CD4-positive, alpha-beta memory T cell (primary cell): ENCODE data around the gene ANKRD6. TPM values are rescaled to one million over a fixed set of nuclear protein-coding genes. Genes with fewer than 3 reads are reported as not detected.

Source experiments
- CTCF ChIA-PET: fragments of 350-600 bp; sonication (Branson Sonifier 250); formaldehyde crosslinking; loops from one replicate; lab custom pipeline; 2021; ENCODE audit warnings: inconsistent platforms; ENCODE audit not compliant: partially characterized antibody; lab: Charles Lee
- POLR2A ChIA-PET: fragments of 350-600 bp; sonication (Branson Sonifier 250); formaldehyde crosslinking; loops from one replicate; lab custom pipeline; 2021; ENCODE audit not compliant: partially characterized antibody; lab: Charles Lee
- DNase-seq, 5 donors: peaks; one replicate each; pipeline versions ENCODE4 v3.0.0 to v3.0.0-alpha.2; 2020 to 2022; ENCODE audit warnings: mixed read lengths in 1 of 5
- H3K27ac ChIP-seq: one replicate; pipeline ENCODE4 v1.7.0; 2013; ENCODE audit warnings: low read depth, low read length
- H3K27me3 ChIP-seq: 2 replicates; pipeline ENCODE4 v1.7.0; 2013; ENCODE audit warnings: mild to moderate bottlenecking, low read length, moderate library complexity; ENCODE audit not compliant: insufficient read depth
- H3K36me3 ChIP-seq: 2 replicates; pipeline ENCODE4 v1.7.0; 2013; ENCODE audit warnings: mild to moderate bottlenecking, low read length, moderate library complexity; ENCODE audit not compliant: insufficient read depth
- H3K4me1 ChIP-seq: 2 replicates; pipeline ENCODE4 v1.7.0; 2013; ENCODE audit warnings: mild to moderate bottlenecking, low read length, moderate library complexity; ENCODE audit not compliant: insufficient read depth
- H3K4me3 ChIP-seq, 2 donors: one replicate each; pipeline ENCODE4 v1.7.0; 2013; ENCODE audit warnings: low read length in 2 of 2, mild to moderate bottlenecking in 1 of 2
- H3K9me3 ChIP-seq, 2 donors: one replicate each; pipeline ENCODE4 v1.7.0; 2013; ENCODE audit warnings: low read length in 2 of 2, control low read depth in 1 of 2; ENCODE audit not compliant: control insufficient read depth in 1 of 2
- H3K27ac Mint-ChIP-seq, 7 donors: one replicate each; pipeline ENCODE4 v1.8.0; 2020 to 2021; ENCODE audit warnings: mixed read lengths in 7 of 7, mild to moderate bottlenecking in 6 of 7, inconsistent platforms in 3 of 7, moderate library complexity in 3 of 7
- H3K27me3 Mint-ChIP-seq, 2 donors: one replicate each; pipeline ENCODE4 v1.8.0; 2020 to 2021; ENCODE audit warnings: mixed read lengths in 2 of 2
- H3K36me3 Mint-ChIP-seq, 2 donors: one replicate each; pipeline ENCODE4 v1.8.0; 2020 to 2021; ENCODE audit warnings: mixed read lengths in 2 of 2, inconsistent platforms in 1 of 2, mild to moderate bottlenecking in 1 of 2
- H3K4me1 Mint-ChIP-seq, 4 donors: one replicate each; pipeline ENCODE4 v1.8.0; 2020 to 2021; ENCODE audit warnings: mixed read lengths in 4 of 4, mild to moderate bottlenecking in 1 of 4
- H3K4me3 Mint-ChIP-seq, 8 donors: one replicate each; pipeline ENCODE4 v1.8.0; 2020 to 2021; ENCODE audit warnings: mixed read lengths in 8 of 8, mild to moderate bottlenecking in 7 of 8, moderate library complexity in 6 of 8, inconsistent platforms in 3 of 8
- H3K9me3 Mint-ChIP-seq, 8 donors: one replicate each; pipeline ENCODE4 v1.8.0; 2020 to 2021; ENCODE audit warnings: mixed read lengths in 8 of 8, mild to moderate bottlenecking in 5 of 8, inconsistent platforms in 3 of 8, moderate library complexity in 1 of 8
- intact Hi-C: fragments of 100-400 bp; cut with micrococcal nuclease; formaldehyde crosslinking; loops from one replicate; pipeline ENCODE4 v1.15.1; 2023
- polyA plus RNA-seq, 2 donors: library from polyadenylated mRNA; unstranded; fragments of 300-500 nt; fragmentation: Illumina TruSeq; gene quantifications; one replicate each; pipeline ENCODE4 v1.2.3, GENCODE V29; 2021
- total RNA-seq, 2 experiments: library from RNA; stranded (reverse); gene quantifications; one replicate each; pipeline ENCODE4 v1.2.3, GENCODE V29; 2021

Gene ANKRD6
- total and polyA plus RNA-seq, 4 experiments from 2014 or later: 2.8 to 5.8 (median 4.3) TPM

DNA sequence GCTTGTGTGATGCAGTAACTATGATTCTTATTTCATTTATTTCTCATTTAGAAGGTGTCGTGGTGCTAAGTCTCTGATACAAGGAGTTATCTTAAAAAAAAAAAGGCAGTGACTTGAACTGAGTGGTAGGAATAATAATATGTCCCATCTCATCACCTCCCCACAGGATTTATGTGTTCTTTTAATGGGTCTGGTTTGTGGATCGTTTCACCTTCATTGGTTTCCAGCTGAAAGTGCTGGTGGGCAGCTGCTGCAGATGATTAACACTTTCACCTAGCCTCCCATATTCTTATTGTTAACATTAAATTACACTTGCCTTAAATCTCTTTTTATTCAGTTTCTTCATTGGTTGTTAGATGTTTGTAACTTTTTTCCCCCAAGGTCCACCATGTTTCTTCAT, 68.8 kb downstream of the ANKRD6 start:
- Mint-ChIP-seq H3K36me3 (no peaks in the 10 kb centered on the region), H3K27me3 (no peaks in the 10 kb centered on the region), H3K27ac (no peak overlapping the region), H3K4me1 (no peaks in the 10 kb centered on the region), H3K9me3 (no peaks in the 10 kb centered on the region), H3K4me3 (no peak overlapping the region)
- H3K27ac ChIP-seq: no peak overlapping the region
- intact Hi-C loops: no loop called here
- DNase-seq: no peak
- no peaks in the 10 kb centered on the region for H3K36me3 ChIP-seq
- no peak overlapping the region for H3K4me3 ChIP-seq
- ChIA-PET CTCF (no interaction called here), POLR2A (no interaction called here)
- no peaks in the 10 kb centered on the region for H3K27me3 ChIP-seq
- no peaks in the 10 kb centered on the region for H3K9me3 ChIP-seq
- no peaks in the 10 kb centered on the region for H3K4me1 ChIP-seq

DNA sequence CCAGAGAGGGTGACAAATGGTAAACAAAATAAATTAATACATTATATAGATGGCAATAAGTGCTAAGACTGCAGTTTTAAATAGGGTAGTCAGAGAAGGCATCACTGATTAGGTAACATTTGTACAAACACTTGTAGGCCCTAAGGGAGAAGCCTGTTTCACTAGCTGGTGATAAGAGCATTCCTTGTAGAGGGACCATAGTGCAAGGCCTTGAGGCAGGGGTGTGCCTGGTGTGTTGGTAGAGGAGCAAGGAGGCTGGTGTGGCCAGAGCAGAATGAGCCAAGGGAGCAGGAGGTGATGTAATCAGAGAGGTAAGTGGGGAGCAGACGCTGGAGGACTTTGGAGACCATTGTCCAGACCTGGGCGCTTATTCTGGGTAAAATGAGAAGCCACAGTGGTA, 70.7 kb downstream of the ANKRD6 start:
- Mint-ChIP-seq H3K4me3 (no peak overlapping the region), H3K9me3 (no peaks in the 10 kb centered on the region), H3K27me3 (no peaks in the 10 kb centered on the region), H3K27ac (no peak overlapping the region), H3K36me3 (no peaks in the 10 kb centered on the region), H3K4me1 (no peaks in the 10 kb centered on the region)
- Histone ChIP-seq H3K36me3 (no peaks in the 10 kb centered on the region), H3K27ac (no peak overlapping the region), H3K4me1 (no peaks in the 10 kb centered on the region), H3K27me3 (no peaks in the 10 kb centered on the region), H3K9me3 (no peaks in the 10 kb centered on the region), H3K4me3 (no peak overlapping the region)
- CTCF ChIA-PET: no interaction called here
- POLR2A ChIA-PET: no interaction called here
- intact Hi-C loops: no loop called here
- no peak for DNase-seq

DNA sequence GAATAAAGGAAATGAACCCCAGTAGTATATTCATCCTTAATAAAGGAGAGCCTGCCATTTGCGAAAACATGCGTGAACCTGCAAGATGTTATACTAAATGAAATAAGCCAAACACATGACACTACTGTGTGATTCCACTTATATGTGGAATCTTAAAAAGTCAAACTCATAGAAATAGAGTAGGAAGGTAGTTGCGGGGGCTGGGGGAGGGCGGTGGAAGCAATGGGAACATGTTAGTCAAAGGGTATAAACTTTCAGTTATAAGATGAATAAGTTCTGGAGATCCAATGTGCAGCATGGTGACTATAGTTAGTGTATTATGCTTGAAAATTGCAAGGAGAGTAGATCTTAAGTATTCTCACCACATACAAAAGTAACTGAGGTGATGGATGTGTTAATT, 72.9 kb downstream of the ANKRD6 start:
- DNase-seq: no peak
- Mint-ChIP-seq H3K36me3 (no peaks in the 10 kb centered on the region), H3K4me3 (no peak overlapping the region), H3K27me3 (no peaks in the 10 kb centered on the region), H3K9me3 (no peaks in the 10 kb centered on the region), H3K4me1 (no peaks in the 10 kb centered on the region), H3K27ac (no peak overlapping the region)
- no peak overlapping the region for H3K27ac ChIP-seq
- CTCF ChIA-PET: interaction anchor here (1.8 kb wide), 1 partner anchor 74 kb away, joined by 5 read pairs; the partner anchor contains the start of gene ANKRD6
- H3K36me3 ChIP-seq: no peaks in the 10 kb centered on the region
- intact Hi-C loops: no loop called here
- no peaks in the 10 kb centered on the region for H3K4me1 ChIP-seq
- H3K4me3 ChIP-seq: no peak overlapping the region
- POLR2A ChIA-PET: no interaction called here
- H3K9me3 ChIP-seq: no peaks in the 10 kb centered on the region
- no peaks in the 10 kb centered on the region for H3K27me3 ChIP-seq

DNA sequence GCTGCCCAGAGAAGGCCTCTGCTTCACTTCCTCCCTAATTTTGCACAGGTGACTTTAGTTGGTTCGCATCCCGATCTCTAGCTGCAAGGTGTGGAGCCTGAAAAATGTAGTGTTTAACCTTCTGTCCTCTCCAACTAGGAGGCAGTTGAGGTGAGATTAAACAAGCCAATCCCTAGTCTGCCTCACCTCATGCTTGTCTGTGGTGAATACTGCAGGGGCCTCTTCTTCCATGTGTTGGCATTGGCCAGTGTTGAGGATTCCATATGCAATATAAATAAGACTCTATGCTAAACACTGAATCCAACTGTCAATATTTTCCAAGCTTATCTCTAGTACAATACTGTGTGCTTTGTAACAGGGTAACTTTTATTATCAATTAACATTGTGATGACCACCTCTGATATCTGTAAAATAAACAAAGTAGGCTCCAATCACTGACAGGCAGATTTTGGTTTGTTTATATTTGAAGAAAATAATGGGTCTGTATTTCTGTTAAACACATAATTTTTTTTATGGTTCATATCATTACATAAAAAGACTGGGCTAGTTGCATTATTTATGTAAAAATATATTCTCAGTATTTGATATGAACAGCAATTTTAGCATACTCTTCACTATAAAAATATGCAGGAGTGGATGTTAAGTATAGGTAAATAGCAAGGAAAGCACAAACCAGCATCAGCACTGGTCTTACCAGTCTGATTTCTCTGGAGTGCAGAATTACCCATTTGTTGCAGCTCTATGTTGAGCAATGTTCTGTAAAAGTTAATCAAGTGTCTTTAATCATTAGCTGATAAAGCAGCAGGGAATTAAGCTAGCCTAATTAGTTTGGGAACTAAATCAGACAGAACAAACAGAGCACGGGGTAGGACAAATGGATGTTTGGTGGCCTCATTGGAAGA, 74.0 kb downstream of the ANKRD6 start:
- no peak overlapping the region for H3K27ac ChIP-seq
- no peaks in the 10 kb centered on the region for H3K9me3 ChIP-seq
- no peaks in the 10 kb centered on the region for H3K36me3 ChIP-seq
- H3K27ac Mint-ChIP-seq: no peak overlapping the region
- no peak overlapping the region for H3K4me3 ChIP-seq
- DNase-seq: no peak
- no peak overlapping the region for H3K4me3 Mint-ChIP-seq
- ChIA-PET POLR2A (no interaction called here), CTCF (interaction anchor here (0.9 to 1.8 kb wide), 2 partner anchors 40 to 75 kb away, joined by 3 to 5 read pairs; partner anchors contain the start of gene ANKRD6)
- no peaks in the 10 kb centered on the region for H3K4me1 Mint-ChIP-seq
- no peaks in the 10 kb centered on the region for H3K9me3 Mint-ChIP-seq
- H3K27me3 ChIP-seq: no peaks in the 10 kb centered on the region
- H3K36me3 Mint-ChIP-seq: no peaks in the 10 kb centered on the region
- H3K4me1 ChIP-seq: no peaks in the 10 kb centered on the region
- intact Hi-C loops: no loop called here
- no peaks in the 10 kb centered on the region for H3K27me3 Mint-ChIP-seq

DNA sequence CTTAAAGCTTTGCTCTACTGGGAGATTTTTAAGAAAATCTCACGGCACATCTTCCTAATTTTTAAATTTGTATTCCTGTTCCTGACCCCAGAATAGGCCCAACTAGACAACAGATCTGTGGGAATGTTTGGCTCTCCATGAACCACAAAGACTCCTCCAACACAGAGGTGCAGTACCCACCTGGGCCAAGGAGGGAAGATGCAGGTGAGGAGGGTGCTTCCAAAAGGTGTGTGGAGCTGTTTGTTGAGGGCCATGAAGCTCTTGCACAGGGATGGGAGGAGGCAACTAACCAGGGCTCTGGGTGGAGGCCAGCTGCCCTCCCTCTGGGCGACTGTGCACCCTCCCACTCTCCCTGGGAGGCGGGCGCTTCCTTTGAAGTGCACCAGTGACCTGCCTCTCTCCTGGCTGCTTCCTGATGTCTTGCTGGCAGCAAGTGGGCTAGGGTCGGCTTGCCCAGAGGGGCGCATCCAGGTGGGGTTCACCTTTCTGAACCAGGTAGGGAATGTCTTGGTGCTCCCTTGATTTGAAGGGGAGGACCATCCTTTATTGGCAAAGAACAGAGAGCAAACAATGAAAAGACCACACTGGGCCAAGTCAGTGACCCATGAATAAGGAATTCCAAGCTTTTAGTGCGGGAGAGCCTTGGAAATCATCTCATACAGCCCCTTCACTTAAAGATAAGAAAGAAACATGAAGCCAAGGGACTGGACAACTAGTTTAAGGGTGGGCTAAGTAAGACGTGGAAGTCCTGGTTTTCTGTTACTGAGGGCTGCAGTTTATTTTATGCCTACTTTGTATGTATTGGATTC, 76.0 kb downstream of the ANKRD6 start:
- CTCF ChIA-PET: no interaction called here
- Mint-ChIP-seq H3K4me3 (no peak overlapping the region), H3K4me1 (no peaks in the 10 kb centered on the region), H3K27me3 (no peaks in the 10 kb centered on the region), H3K27ac (no peak overlapping the region), H3K9me3 (no peaks in the 10 kb centered on the region), H3K36me3 (no peaks in the 10 kb centered on the region)
- H3K27me3 ChIP-seq: no peaks in the 10 kb centered on the region
- no peak overlapping the region for H3K4me3 ChIP-seq
- POLR2A ChIA-PET: no interaction called here
- no peak overlapping the region for H3K27ac ChIP-seq
- intact Hi-C loops: no loop called here
- no peaks in the 10 kb centered on the region for H3K36me3 ChIP-seq
- H3K9me3 ChIP-seq: no peaks in the 10 kb centered on the region
- no peak for DNase-seq
- no peaks in the 10 kb centered on the region for H3K4me1 ChIP-seq

DNA sequence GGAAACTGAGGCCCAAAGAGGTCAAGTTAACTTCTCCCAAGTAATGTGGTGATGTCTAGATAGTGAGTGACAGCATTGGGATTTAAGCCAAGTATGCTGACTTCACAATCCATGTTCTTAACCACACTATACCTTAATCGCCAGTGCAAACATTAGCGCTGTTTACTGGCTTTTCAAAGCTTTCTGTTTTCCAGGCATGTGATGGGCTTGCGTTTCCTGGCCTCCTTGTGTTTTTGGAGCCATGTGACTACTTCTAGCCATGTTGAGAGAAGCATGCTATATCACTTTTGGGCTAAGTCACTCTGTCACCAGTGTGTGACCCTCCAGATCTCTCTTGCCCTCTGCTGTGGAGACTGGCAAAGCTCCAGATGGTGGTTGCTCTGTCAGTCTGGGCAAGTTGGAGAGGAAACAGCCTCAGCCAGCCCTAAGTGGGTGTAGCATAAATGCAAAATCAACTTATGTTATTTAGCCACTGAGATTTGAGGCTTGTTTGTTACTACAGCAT, 76.9 kb downstream of the ANKRD6 start:
- Mint-ChIP-seq H3K9me3 (no peaks in the 10 kb centered on the region), H3K27ac (no peak overlapping the region), H3K4me3 (peak overlapping the region in 1 of 8 donors; percentile 33), H3K36me3 (no peaks in the 10 kb centered on the region), H3K27me3 (no peaks in the 10 kb centered on the region), H3K4me1 (no peaks in the 10 kb centered on the region)
- no peak for DNase-seq
- Histone ChIP-seq H3K4me1 (no peaks in the 10 kb centered on the region), H3K27me3 (no peaks in the 10 kb centered on the region), H3K4me3 (no peak overlapping the region), H3K27ac (no peak overlapping the region), H3K36me3 (no peaks in the 10 kb centered on the region), H3K9me3 (no peaks in the 10 kb centered on the region)
- POLR2A ChIA-PET: no interaction called here
- CTCF ChIA-PET: no interaction called here
- intact Hi-C loops: no loop called here

DNA sequence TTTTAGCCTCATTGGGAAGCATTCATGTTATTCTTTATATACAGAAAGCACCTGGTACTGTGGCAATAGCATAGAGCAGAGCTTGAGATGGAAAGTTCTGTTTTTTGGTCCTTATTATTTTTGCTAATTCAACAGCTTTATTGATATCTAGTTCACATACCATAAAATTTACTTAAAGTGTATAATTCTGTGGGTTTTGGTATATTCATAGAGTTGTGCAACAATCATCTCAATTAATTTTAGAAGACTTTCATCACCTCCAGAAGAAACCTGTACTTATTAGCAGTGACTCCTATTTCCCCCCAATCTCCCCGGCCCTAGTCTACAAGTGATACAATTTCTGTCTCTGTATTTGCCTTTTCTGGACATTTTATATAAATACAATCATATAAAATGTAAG, 77.4 kb downstream of the ANKRD6 start:
- H3K9me3 Mint-ChIP-seq: no peaks in the 10 kb centered on the region
- H3K4me3 ChIP-seq: no peak overlapping the region
- H3K36me3 Mint-ChIP-seq: peaks cover 0 to 2% of the 10 kb centered on the region in 2 donors
- H3K27ac Mint-ChIP-seq: no peak overlapping the region
- no peaks in the 10 kb centered on the region for H3K36me3 ChIP-seq
- intact Hi-C loops: no loop called here
- H3K27me3 ChIP-seq: no peaks in the 10 kb centered on the region
- CTCF ChIA-PET: no interaction called here
- H3K9me3 ChIP-seq: no peaks in the 10 kb centered on the region
- H3K4me1 Mint-ChIP-seq: no peaks in the 10 kb centered on the region
- POLR2A ChIA-PET: no interaction called here
- no peaks in the 10 kb centered on the region for H3K27me3 Mint-ChIP-seq
- H3K27ac ChIP-seq: no peak overlapping the region
- no peak for DNase-seq
- no peaks in the 10 kb centered on the region for H3K4me1 ChIP-seq
- H3K4me3 Mint-ChIP-seq: no peak overlapping the region
